HG02571 (cell line): ENCODE measurements around the gene CFAP92.
"Not testable (repeated sequence)": the region's sequence is repeated elsewhere in the genome, so short reads cannot be mapped to it uniquely, and the experiment has no call there.

Source experiments
- ATAC-seq: cut with Tn5 transposase; IDR thresholded peaks from one replicate; pipeline ENCODE4 v1.9.1; 2021; ENCODE audit warnings: mild to moderate bottlenecking, moderate library complexity; ENCODE audit not compliant: unreplicated experiment

The CFAP92 gene

GRCh38 chr3:128873244-128874022 lies 120.4 kb downstream of the CFAP92 start:
- ATAC-seq = no peak

- ATAC-seq = no peak
Observed at GRCh38 chr3:128872744-128873143, 121.1 kb downstream of the CFAP92 start.

- no peak for ATAC-seq
Observed at GRCh38 chr3:128872282-128872681, 121.6 kb downstream of the CFAP92 start.

GRCh38 chr3:128870347-128870746 lies 123.5 kb downstream of the CFAP92 start:
- ATAC-seq = no peak

- ATAC-seq = no peak
Observed at GRCh38 chr3:128867200-128868125, 126.4 kb downstream of the CFAP92 start.

- not testable (repeated sequence) for ATAC-seq
Observed at GRCh38 chr3:128864849-128865804, 128.7 kb downstream of the CFAP92 start.

GRCh38 chr3:128864351-128864811 lies 129.5 kb downstream of the CFAP92 start:
- no peak for ATAC-seq

GRCh38 chr3:128863560-128863959 lies 130.3 kb downstream of the CFAP92 start:
- ATAC-seq = no peak

GRCh38 chr3:128861491-128861890 lies 132.4 kb downstream of the CFAP92 start:
- ATAC-seq = no peak
